Progenitor cell of endocrine pancreas (in vitro differentiated cells): ENCODE measurements around the gene OR1D5. TPM values are rescaled to one million over a fixed set of nuclear protein-coding genes. Genes with fewer than 3 reads are reported as not detected.

ENCODE experiments used
- DNase-seq: peaks from one replicate; pipeline ENCODE4 v3.0.0; 2021; ENCODE audit warnings: low spot score; ENCODE audit not compliant: unreplicated experiment
- H3K27ac Mint-ChIP-seq: 2 replicates; pipeline ENCODE4 v1.8.0; 2021; ENCODE audit warnings: mild to moderate bottlenecking, moderate library complexity, mixed read lengths
- H3K27me3 Mint-ChIP-seq: 2 replicates; pipeline ENCODE4 v1.8.0; 2021; ENCODE audit warnings: mixed read lengths
- H3K36me3 Mint-ChIP-seq: 2 replicates; pipeline ENCODE4 v1.8.0; 2022; ENCODE audit warnings: mixed read lengths; ENCODE audit not compliant: insufficient read depth
- H3K4me1 Mint-ChIP-seq: 2 replicates; pipeline ENCODE4 v1.8.0; 2021; ENCODE audit warnings: low read depth, mixed read lengths
- H3K4me3 Mint-ChIP-seq: 2 replicates; pipeline ENCODE4 v1.8.0; 2021; ENCODE audit warnings: low read depth, mild to moderate bottlenecking, moderate library complexity, mixed read lengths
- H3K9me3 Mint-ChIP-seq: 2 replicates; pipeline ENCODE4 v1.8.0; 2021; ENCODE audit warnings: low read depth, mixed read lengths
- total RNA-seq: library from RNA; stranded (reverse); gene quantifications from 2 replicates; pipeline ENCODE4 v1.2.1, GENCODE V29; 2021
- TF ChIP-seq, protein P1 (sequence below): fragments of 200-600 bp; sonication (generic); IDR thresholded peaks from one replicate; pipeline ENCODE4 v1.5.0; 2021; ENCODE audit warnings: antibody characterized with exemption, mild to moderate bottlenecking; ENCODE audit not compliant: unreplicated experiment

OR1D5 gene
- total RNA-seq, 1 donor from 2014 or later = not detected

DNA sequence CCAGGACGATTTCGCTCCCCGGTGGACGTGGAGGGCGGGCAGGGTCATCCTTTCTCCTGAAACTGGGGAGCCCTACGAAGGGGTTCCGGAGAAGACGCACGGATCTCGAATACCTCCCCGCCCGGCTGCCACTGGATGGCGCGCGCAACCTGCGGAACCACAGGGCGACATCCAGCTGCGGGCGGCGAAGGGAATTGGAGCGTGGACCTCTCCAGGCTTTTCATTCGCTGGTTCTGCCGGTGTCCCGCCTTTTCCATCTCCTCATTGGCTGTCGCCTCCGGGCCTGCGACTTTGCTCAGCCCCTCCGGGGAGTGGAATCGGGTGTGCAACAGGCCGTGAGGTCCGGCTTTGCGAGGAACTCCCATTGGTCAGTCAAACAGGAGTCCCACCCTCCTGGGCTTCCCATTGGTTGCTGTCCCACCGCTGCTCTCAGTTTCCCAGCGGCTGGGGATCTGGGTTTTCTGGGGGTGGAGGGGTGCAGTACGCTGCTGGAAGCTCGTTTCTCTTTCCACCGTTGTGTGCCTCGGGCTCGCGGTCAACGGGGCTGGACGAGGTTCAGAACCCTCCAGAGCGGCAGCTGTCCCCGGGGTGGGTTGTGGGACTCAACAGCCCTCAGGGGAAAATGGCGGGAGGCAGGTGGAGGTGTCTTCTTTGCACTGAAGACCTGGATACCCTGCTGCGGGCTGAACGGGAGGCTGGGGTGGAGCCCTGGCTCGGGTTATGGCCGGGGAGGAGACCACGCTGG, 14.5 kb downstream of the OR1D5 start:
- Mint-ChIP-seq H3K4me3 (peak overlapping the region; percentile 93), H3K9me3 (peaks cover 5% of the 10 kb centered on the region), H3K27ac (peak overlapping the region; percentile 96)

GRCh38 chr17:3046753-3047152, 16.7 kb downstream of the OR1D5 start:
- Mint-ChIP-seq H3K4me1 (no peaks in the 10 kb centered on the region), H3K27me3 (peaks cover 21% of the 10 kb centered on the region), H3K36me3 (no peaks in the 10 kb centered on the region), H3K9me3 (peaks cover 16% of the 10 kb centered on the region), H3K27ac (no peak overlapping the region), H3K4me3 (no peak overlapping the region)
- no peak for DNase-seq
- TF ChIP-seq, protein P1, sequence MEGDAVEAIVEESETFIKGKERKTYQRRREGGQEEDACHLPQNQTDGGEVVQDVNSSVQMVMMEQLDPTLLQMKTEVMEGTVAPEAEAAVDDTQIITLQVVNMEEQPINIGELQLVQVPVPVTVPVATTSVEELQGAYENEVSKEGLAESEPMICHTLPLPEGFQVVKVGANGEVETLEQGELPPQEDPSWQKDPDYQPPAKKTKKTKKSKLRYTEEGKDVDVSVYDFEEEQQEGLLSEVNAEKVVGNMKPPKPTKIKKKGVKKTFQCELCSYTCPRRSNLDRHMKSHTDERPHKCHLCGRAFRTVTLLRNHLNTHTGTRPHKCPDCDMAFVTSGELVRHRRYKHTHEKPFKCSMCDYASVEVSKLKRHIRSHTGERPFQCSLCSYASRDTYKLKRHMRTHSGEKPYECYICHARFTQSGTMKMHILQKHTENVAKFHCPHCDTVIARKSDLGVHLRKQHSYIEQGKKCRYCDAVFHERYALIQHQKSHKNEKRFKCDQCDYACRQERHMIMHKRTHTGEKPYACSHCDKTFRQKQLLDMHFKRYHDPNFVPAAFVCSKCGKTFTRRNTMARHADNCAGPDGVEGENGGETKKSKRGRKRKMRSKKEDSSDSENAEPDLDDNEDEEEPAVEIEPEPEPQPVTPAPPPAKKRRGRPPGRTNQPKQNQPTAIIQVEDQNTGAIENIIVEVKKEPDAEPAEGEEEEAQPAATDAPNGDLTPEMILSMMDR = no peak

More for the DNA sequence above, 14.5 kb downstream of the OR1D5 start:
- H3K36me3 Mint-ChIP-seq = no peaks in the 10 kb centered on the region
- H3K27me3 Mint-ChIP-seq = peaks cover 21% of the 10 kb centered on the region
- H3K4me1 Mint-ChIP-seq = no peaks in the 10 kb centered on the region
- peak; percentile 92 for DNase-seq
- TF ChIP-seq, protein P1 = peak; percentile 76

GRCh38 chr17:3043737-3044365, 19.6 kb downstream of the OR1D5 start:
- Mint-ChIP-seq H3K9me3 (peaks cover 16% of the 10 kb centered on the region), H3K36me3 (no peaks in the 10 kb centered on the region), H3K4me1 (no peaks in the 10 kb centered on the region), H3K27me3 (peaks cover 22% of the 10 kb centered on the region), H3K4me3 (no peak overlapping the region), H3K27ac (no peak overlapping the region)
- no peak for DNase-seq
- TF ChIP-seq, protein P1 = peak; percentile 33

- Mint-ChIP-seq H3K4me3 (no peak overlapping the region), H3K9me3 (peaks cover 16% of the 10 kb centered on the region), H3K27ac (no peak overlapping the region), H3K4me1 (no peaks in the 10 kb centered on the region), H3K27me3 (peaks cover 11% of the 10 kb centered on the region), H3K36me3 (no peaks in the 10 kb centered on the region)
- no peak for DNase-seq
- TF ChIP-seq, protein P1 = no peak
Observed at GRCh38 chr17:3040882-3041281, 22.5 kb downstream of the OR1D5 start.

DNA sequence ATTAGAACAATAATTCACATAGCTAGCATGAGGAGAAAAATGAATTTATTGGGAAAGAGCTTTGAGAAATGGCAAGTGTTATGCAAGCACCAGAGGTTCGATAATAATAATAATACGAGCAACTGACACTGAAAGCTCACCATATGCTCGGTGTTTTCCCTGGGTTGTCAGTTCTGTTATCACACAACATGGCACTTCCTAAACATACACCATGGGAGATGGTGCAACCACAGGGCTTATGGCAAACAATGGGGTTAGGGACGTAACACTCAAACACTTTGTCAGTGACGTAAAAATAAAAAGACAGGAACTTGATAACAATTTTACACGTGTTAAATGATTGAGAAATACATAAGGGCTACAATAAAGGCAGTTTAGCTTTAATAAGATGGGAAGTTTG, 23.7 kb downstream of the OR1D5 start:
- Mint-ChIP-seq H3K27ac (peak overlapping the region; percentile 23), H3K36me3 (no peaks in the 10 kb centered on the region), H3K4me1 (no peaks in the 10 kb centered on the region), H3K9me3 (peaks cover 16% of the 10 kb centered on the region), H3K27me3 (peaks cover 11% of the 10 kb centered on the region), H3K4me3 (no peak overlapping the region)
- DNase-seq = no peak
- TF ChIP-seq, protein P1 = no peak
